Vagina (tissue), 1 donor: ENCODE measurements around the gene CDC42EP2. TPM values are rescaled to one million over a fixed set of nuclear protein-coding genes. Genes with fewer than 3 reads are reported as not detected.

Experiments used
- total RNA-seq: library from RNA; depleted of rRNA; stranded (reverse); fragments of >200 nt; gene quantifications from one replicate; pipeline ENCODE4 v1.2.3, GENCODE V29; 2016

CDC42EP2 gene
- total RNA-seq, 1 donor from 2014 or later = 27.7 TPM

Other genes starting within 250 kb of the CDC42EP2 start
- gene CDCA5, start 230.8 kb upstream of the CDC42EP2 start, total RNA-seq = 3.7 TPM
- 50.8 TPM for gene ZFPL1, start 230.6 kb upstream of the CDC42EP2 start, total RNA-seq
- 191 TPM for gene VPS51, start 218.7 kb upstream of the CDC42EP2 start, total RNA-seq
- 37.6 TPM for gene TM7SF2, start 203.0 kb upstream of the CDC42EP2 start, total RNA-seq
- 15.7 TPM for gene ZNHIT2, start 197.2 kb upstream of the CDC42EP2 start, total RNA-seq
- 1,228 TPM for gene FAU, start 192.7 kb upstream of the CDC42EP2 start, total RNA-seq
- gene MRPL49, start 192.5 kb upstream of the CDC42EP2 start, total RNA-seq = 43.5 TPM
- 42.5 TPM for gene SYVN1, start 180.3 kb upstream of the CDC42EP2 start, total RNA-seq
- not detected for gene SPDYC, start 144.6 kb upstream of the CDC42EP2 start, total RNA-seq
- 302 TPM for gene CAPN1, start 132.9 kb upstream of the CDC42EP2 start, total RNA-seq
- gene POLA2, start 52.9 kb upstream of the CDC42EP2 start, total RNA-seq = 9.6 TPM
- 33.1 TPM for gene DPF2, start 19.0 kb downstream of the CDC42EP2 start, total RNA-seq
- not detected for gene TIGD3, start 39.9 kb downstream of the CDC42EP2 start, total RNA-seq
- 2.2 TPM for gene SLC25A45, start 67.8 kb downstream of the CDC42EP2 start, total RNA-seq
- gene FRMD8, start 71.8 kb downstream of the CDC42EP2 start, total RNA-seq = 53.3 TPM
- gene NEAT1, start 107.9 kb downstream of the CDC42EP2 start, total RNA-seq = 857 TPM
- gene MALAT1, start 184.2 kb downstream of the CDC42EP2 start, total RNA-seq = 16,459 TPM
- 77.3 TPM for gene SCYL1, start 210.2 kb downstream of the CDC42EP2 start, total RNA-seq
- gene LTBP3, start 243.5 kb downstream of the CDC42EP2 start, total RNA-seq = 246 TPM